Endodermal cell (in vitro differentiated cells): ENCODE data around the gene SLC46A1. TPM values are rescaled to one million over a fixed set of nuclear protein-coding genes. Genes with fewer than 3 reads are reported as not detected.

ENCODE experiments used
- DNase-seq: peaks from one replicate; pipeline ENCODE4 v3.0.0-alpha.2; 2017
- H3K27ac ChIP-seq: 2 replicates; pipeline ENCODE4 v1.5.1; 2013; ENCODE audit warnings: mild to moderate bottlenecking, low read depth, low read length, moderate library complexity
- H3K27me3 ChIP-seq: 2 replicates; pipeline ENCODE4 v1.6.1; 2013; ENCODE audit warnings: mild to moderate bottlenecking, low read length, moderate library complexity; ENCODE audit not compliant: insufficient read depth, control insufficient read depth, poor library complexity, severe bottlenecking
- H3K36me3 ChIP-seq: 2 replicates; pipeline ENCODE4 v1.7.0; 2013; ENCODE audit warnings: mild to moderate bottlenecking, low read length, moderate library complexity; ENCODE audit not compliant: control insufficient read depth, insufficient read depth
- H3K4me1 ChIP-seq: one replicate; pipeline ENCODE4 v1.7.0; 2013; ENCODE audit warnings: low read length; ENCODE audit not compliant: control insufficient read depth, insufficient read depth
- H3K4me3 ChIP-seq: 2 replicates; pipeline ENCODE4 v1.5.1; 2013; ENCODE audit warnings: mild to moderate bottlenecking, low read length, moderate library complexity
- H3K9ac ChIP-seq: 2 replicates; pipeline ENCODE4 v1.6.1; 2013; ENCODE audit warnings: mild to moderate bottlenecking, low read length, moderate library complexity; ENCODE audit not compliant: poor library complexity, severe bottlenecking; ENCODE audit errors: extremely low read depth
- H3K9me3 ChIP-seq: 2 replicates; pipeline ENCODE4 v1.6.1; 2013; ENCODE audit warnings: mild to moderate bottlenecking, low read length, moderate library complexity; ENCODE audit not compliant: control insufficient read depth
- H3K27ac Mint-ChIP-seq: 2 replicates; pipeline ENCODE4 v1.8.0; 2020; ENCODE audit warnings: mixed read lengths
- H3K27me3 Mint-ChIP-seq: 2 replicates; pipeline ENCODE4 v1.8.0; 2021; ENCODE audit warnings: mild to moderate bottlenecking, mixed read lengths; ENCODE audit not compliant: insufficient read depth
- H3K36me3 Mint-ChIP-seq: 2 replicates; pipeline ENCODE4 v1.8.0; 2020; ENCODE audit warnings: low read depth, mixed read lengths
- H3K4me1 Mint-ChIP-seq: 2 replicates; pipeline ENCODE4 v1.8.0; 2020; ENCODE audit warnings: mixed read lengths
- H3K4me3 Mint-ChIP-seq: 2 replicates; pipeline ENCODE4 v1.8.0; 2020; ENCODE audit warnings: mild to moderate bottlenecking, moderate library complexity, mixed read lengths
- H3K9me3 Mint-ChIP-seq: 2 replicates; pipeline ENCODE4 v1.8.0; 2020; ENCODE audit warnings: mild to moderate bottlenecking, mixed read lengths
- CTCF ChIP-seq: fragments of 200-600 bp; sonication (generic); conservative IDR thresholded peaks from 2 replicates; pipeline ENCODE4 v1.5.0; 2021; ENCODE audit warnings: antibody characterized with exemption, mild to moderate bottlenecking
- WGBS, 2 experiments: methylation state at CpG; one replicate each; pipeline versions ENCODE4 v1.1.5 to v1.1.7; 2013; ENCODE audit warnings: missing lambda C conversion rate in 2 of 2, mixed read lengths in 1 of 2; ENCODE audit not compliant: insufficient coverage in 1 of 2, insufficient read length in 1 of 2; 5-methylcytosine and 5-hydroxymethylcytosine counted together
- microRNA-seq: library from miRNA; unstranded; fragments of <30 nt; microRNA quantifications from one replicate; pipeline ENCODE4 v1.2.0, GENCODE V29; 2020; ENCODE audit warnings: borderline microRNAs expressed
- total RNA-seq, 2 donors: library from RNA; stranded (reverse); fragmentation: NEBNext Ultra II Directional in 1 of 2; extraction: Animal tissue kit (Norgen Biotek cat#: 25700) in 1 of 2; gene quantifications; 2 replicates in 1 of 2; 3 replicates in 1 of 2; pipeline ENCODE4 v1.2.1, GENCODE V29; 2021

Gene SLC46A1
- total RNA-seq, 2 donors from 2014 or later, result 6.9 to 10.9 TPM

- no peaks in the 10 kb centered on the region for H3K27me3 ChIP-seq
- H3K4me1 ChIP-seq, result peaks cover 9% of the 10 kb centered on the region
- Mint-ChIP-seq H3K4me3 (no peak overlapping the region), H3K27ac (peak overlapping the region; percentile 52), H3K9me3 (no peaks in the 10 kb centered on the region), H3K27me3 (no peaks in the 10 kb centered on the region), H3K4me1 (peaks cover 4% of the 10 kb centered on the region), H3K36me3 (peaks cover 81% of the 10 kb centered on the region)
- H3K36me3 ChIP-seq, result peaks cover 95% of the 10 kb centered on the region
- H3K9ac ChIP-seq, result peak overlapping the region; percentile 25
- TF ChIP-seq CTCF, result no peak
- WGBS, 2 experiments, result 73% methylated on average over 2 of the region's 2 CpGs
- H3K4me3 ChIP-seq, result no peak overlapping the region
- H3K9me3 ChIP-seq, result no peaks in the 10 kb centered on the region
- DNase-seq, result peak; percentile 69
- peak overlapping the region; percentile 72 for H3K27ac ChIP-seq
Measured at GRCh38 chr17:28346199-28346580, 59.8 kb downstream of the SLC46A1 start.

- Mint-ChIP-seq H3K27ac (peak overlapping the region; percentile 52), H3K9me3 (no peaks in the 10 kb centered on the region), H3K4me3 (no peak overlapping the region), H3K27me3 (no peaks in the 10 kb centered on the region), H3K36me3 (peaks cover 79% of the 10 kb centered on the region), H3K4me1 (peaks cover 4% of the 10 kb centered on the region)
- H3K9me3 ChIP-seq, result no peaks in the 10 kb centered on the region
- H3K36me3 ChIP-seq, result peaks cover 96% of the 10 kb centered on the region
- WGBS, 2 experiments, result 95% methylated on average over 11 to 13 of the region's 13 CpGs
- DNase-seq, result no peak
- no peaks in the 10 kb centered on the region for H3K27me3 ChIP-seq
- TF ChIP-seq CTCF, result no peak
- H3K4me3 ChIP-seq, result no peak overlapping the region
- peaks cover 9% of the 10 kb centered on the region for H3K4me1 ChIP-seq
- peak overlapping the region; percentile 72 for H3K27ac ChIP-seq
- H3K9ac ChIP-seq, result peak overlapping the region; percentile 25
Measured at GRCh38 chr17:28345419-28346198, 60.4 kb downstream of the SLC46A1 start.

Small RNA genes lying within 50 kb of the gene (microRNA-seq; reads per million reads assigned to microRNA genes)
- gene MIR4723, result not detected

Other genes with a start within 250 kb of the SLC46A1 start
- 10 to 100 TPM; 72.1 to 80.7 TPM for gene TMEM97, start 87.0 kb downstream of the SLC46A1 start, total RNA-seq
- gene IFT20, start 70.7 kb downstream of the SLC46A1 start, total RNA-seq, result 10 to 100 TPM; 28.9 to 34.3 TPM
- gene TNFAIP1, start 70.5 kb downstream of the SLC46A1 start, total RNA-seq, result 10 to 100 TPM; 29.9 to 36.1 TPM
- 10 to 100 TPM; 69.0 to 72.1 TPM for gene POLDIP2, start 48.7 kb downstream of the SLC46A1 start, total RNA-seq
- not detected for gene SEBOX, start 41.0 kb downstream of the SLC46A1 start, total RNA-seq
- 1 to 10 TPM; 2.5 to 6.7 TPM for gene VTN, start 35.9 kb downstream of the SLC46A1 start, total RNA-seq
- 1 to 10 TPM; 1.3 to 2.0 TPM for gene SARM1, start 34.5 kb downstream of the SLC46A1 start, total RNA-seq
- gene SLC13A2, start 67.4 kb upstream of the SLC46A1 start, total RNA-seq, result not detected
- gene FOXN1, start 100.1 kb upstream of the SLC46A1 start, total RNA-seq, result not detected
- 10 to 100 TPM; 46.7 to 59.0 TPM for gene UNC119, start 146.4 kb upstream of the SLC46A1 start, total RNA-seq
- gene PIGS, start 165.3 kb upstream of the SLC46A1 start, total RNA-seq, result 10 to 100 TPM; 34.9 to 43.0 TPM
- 10 to 100 TPM; 12.3 to 14.1 TPM for gene ALDOC, start 170.7 kb upstream of the SLC46A1 start, total RNA-seq
- gene SPAG5, start 192.8 kb upstream of the SLC46A1 start, total RNA-seq, result 100 to 1,000 TPM in 1 of 2 donors, 10 to 100 TPM in 1; 84.8 to 132 TPM
- gene RSKR, start 208.0 kb upstream of the SLC46A1 start, total RNA-seq, result 10 to 100 TPM; 25.5 to 27.6 TPM
- gene BLTP2, start 238.9 kb upstream of the SLC46A1 start, total RNA-seq, result 100 to 1,000 TPM; 132 to 144 TPM